ENCODE data around the gene SKOR2. TPM values are rescaled to one million over a fixed set of nuclear protein-coding genes. Genes with fewer than 3 reads are reported as not detected.

The SKOR2 gene
- total RNA-seq = not detected

GRCh38 chr18:47251289-47252120 is at the start of gene SKOR2:
Gene SKOR2 (minus strand): TSS chr18:47251660. CDS start chr18:47249183, 2,477 bp downstream.
- Histone ChIP-seq H3K27me3 (peaks cover 0 to 28% of the 10 kb centered on the region in 2 donors), H3K36me3 (no peaks in the 10 kb centered on the region), H3K27ac (no peak within 1 kb of the TSS), H3K9me3 (no peaks in the 10 kb centered on the region), H3K4me1 (no peaks in the 10 kb centered on the region), H3K4me3 (no peak within 1 kb of the TSS)
- TF ChIP-seq POLR2A (IDR thresholded peaks at IDR 0.05) = no peak
- no peak for DNase-seq

- no peak for DNase-seq
- no peak overlapping the region for H3K4me3 ChIP-seq
- no peaks in the 10 kb centered on the region for H3K9me3 ChIP-seq
- no peak overlapping the region for H3K27ac ChIP-seq
- H3K36me3 ChIP-seq = no peaks in the 10 kb centered on the region
- no peaks in the 10 kb centered on the region for H3K27me3 ChIP-seq
- H3K4me1 ChIP-seq = no peaks in the 10 kb centered on the region
- TF ChIP-seq POLR2A (IDR thresholded peaks at IDR 0.05) = no peak
- no peak for TF ChIP-seq CTCF (IDR thresholded peaks at IDR 0.05)
Observed at GRCh38 chr18:47296462-47296861, 45.0 kb upstream of the SKOR2 start.

GRCh38 chr18:47294801-47295200 is 43.3 kb upstream of the SKOR2 start:
- H3K36me3 ChIP-seq = no peaks in the 10 kb centered on the region
- no peaks in the 10 kb centered on the region for H3K27me3 ChIP-seq
- H3K27ac ChIP-seq = no peak overlapping the region
- no peak for DNase-seq
- TF ChIP-seq POLR2A (IDR thresholded peaks at IDR 0.05) (no peak), CTCF (IDR thresholded peaks at IDR 0.05) (no peak)
- H3K9me3 ChIP-seq = no peaks in the 10 kb centered on the region
- no peak overlapping the region for H3K4me3 ChIP-seq
- H3K4me1 ChIP-seq = no peaks in the 10 kb centered on the region

GRCh38 chr18:47288741-47289140 is 37.3 kb upstream of the SKOR2 start:
- H3K36me3 ChIP-seq = no peaks in the 10 kb centered on the region
- H3K27ac ChIP-seq = no peak overlapping the region
- H3K4me1 ChIP-seq = no peaks in the 10 kb centered on the region
- H3K4me3 ChIP-seq = no peak overlapping the region
- no peak for DNase-seq
- H3K9me3 ChIP-seq = no peaks in the 10 kb centered on the region
- TF ChIP-seq CTCF (IDR thresholded peaks at IDR 0.05) (no peak), POLR2A (IDR thresholded peaks at IDR 0.05) (no peak)
- no peaks in the 10 kb centered on the region for H3K27me3 ChIP-seq

GRCh38 chr18:47287911-47288585 is 36.6 kb upstream of the SKOR2 start:
- no peak overlapping the region for H3K4me3 ChIP-seq
- TF ChIP-seq POLR2A (IDR thresholded peaks at IDR 0.05) (no peak), CTCF (IDR thresholded peaks at IDR 0.05) (no peak)
- H3K27ac ChIP-seq = no peak overlapping the region
- no peaks in the 10 kb centered on the region for H3K36me3 ChIP-seq
- no peaks in the 10 kb centered on the region for H3K27me3 ChIP-seq
- H3K9me3 ChIP-seq = no peaks in the 10 kb centered on the region
- no peak for DNase-seq
- H3K4me1 ChIP-seq = no peaks in the 10 kb centered on the region

- no peak overlapping the region for H3K4me3 ChIP-seq
- H3K27ac ChIP-seq = no peak overlapping the region
- no peaks in the 10 kb centered on the region for H3K36me3 ChIP-seq
- H3K9me3 ChIP-seq = no peaks in the 10 kb centered on the region
- H3K4me1 ChIP-seq = no peaks in the 10 kb centered on the region
- no peaks in the 10 kb centered on the region for H3K27me3 ChIP-seq
- TF ChIP-seq POLR2A (IDR thresholded peaks at IDR 0.05) (no peak), CTCF (IDR thresholded peaks at IDR 0.05) (no peak)
- DNase-seq = no peak
Observed at GRCh38 chr18:47286776-47287410, 35.4 kb upstream of the SKOR2 start.

All from Peyer's patch (tissue), 4 donors.